ENCODE data around the gene DEFB114.

Gene DEFB114

DNA sequence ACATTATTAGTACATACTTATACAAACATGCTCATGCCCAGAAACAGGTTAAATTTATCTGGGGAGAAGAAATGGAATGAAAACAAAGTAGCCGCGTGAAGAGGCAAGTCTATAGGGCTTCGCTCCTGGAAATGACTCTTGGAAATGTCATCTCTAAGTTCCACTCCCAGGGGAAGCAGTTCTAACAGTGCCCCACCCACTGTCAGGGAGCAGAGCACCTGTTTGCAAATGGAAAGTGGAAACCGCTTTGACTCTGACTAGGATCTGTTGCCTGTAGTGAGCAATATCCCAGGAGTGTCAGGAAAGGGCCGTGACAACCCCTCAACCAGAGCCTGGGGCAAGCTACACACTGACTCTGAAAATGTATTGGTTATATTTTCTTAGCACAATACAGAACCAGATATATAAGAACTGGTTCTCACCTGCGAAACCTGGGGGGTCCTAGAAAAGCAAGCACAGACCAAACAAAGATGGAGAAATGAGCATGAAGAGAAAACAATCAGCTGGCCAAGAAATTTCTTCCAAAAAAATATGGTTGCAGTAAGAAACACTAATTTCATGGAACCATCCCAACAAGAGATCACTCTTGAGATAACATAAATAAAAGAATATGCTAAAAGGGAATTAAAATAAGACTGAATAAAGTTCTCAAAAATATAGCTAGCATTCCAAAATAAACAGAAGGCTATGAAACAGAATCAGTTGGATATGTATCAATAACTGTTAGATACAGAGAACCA lies 50.2 kb downstream of the DEFB114 start:
- Histone ChIP-seq H3K27ac (ENCODE audit: low read depth, low read length) (no peak overlapping the region), H3K27me3 (ENCODE audit: insufficient read depth, low read length) (no peaks in the 10 kb centered on the region), H3K4me1 (ENCODE audit: control insufficient read depth, insufficient read depth, low read length, unreplicated experiment) (no peaks in the 10 kb centered on the region), H3K36me3 (ENCODE audit: insufficient read depth, low read length) (no peaks in the 10 kb centered on the region), H3K79me2 (ENCODE audit: control insufficient read depth, insufficient read depth, low read length, unreplicated experiment) (no peaks in the 10 kb centered on the region), H2AFZ (ENCODE audit: low read length, unreplicated experiment) (no peak overlapping the region), H3K4me3 (ENCODE audit: low read depth, low read length) (no peak overlapping the region)

DNA sequence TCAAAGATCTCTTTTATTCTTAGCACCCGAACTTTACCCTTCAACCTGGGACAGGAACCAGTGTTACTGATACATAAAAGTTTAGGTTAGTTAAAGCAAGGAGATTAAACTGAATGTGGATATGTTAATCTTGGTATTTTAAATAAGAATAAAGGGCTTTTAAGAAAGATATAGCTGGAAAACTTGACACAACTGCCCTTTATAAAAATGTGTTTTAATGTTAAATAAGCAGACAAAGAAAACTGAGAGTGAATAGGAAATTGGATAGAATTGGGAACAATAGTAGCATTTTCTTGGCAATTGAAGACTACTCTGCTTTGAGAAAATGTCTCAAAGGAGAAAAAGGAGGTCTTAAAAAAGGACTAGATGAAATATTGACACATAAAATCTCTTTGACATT lies 51.8 kb downstream of the DEFB114 start:
- Histone ChIP-seq H3K36me3 (ENCODE audit: insufficient read depth, low read length) (no peaks in the 10 kb centered on the region), H3K27me3 (ENCODE audit: insufficient read depth, low read length) (no peaks in the 10 kb centered on the region), H3K4me3 (ENCODE audit: low read depth, low read length) (no peak overlapping the region), H3K27ac (ENCODE audit: low read depth, low read length) (no peak overlapping the region), H3K4me1 (ENCODE audit: control insufficient read depth, insufficient read depth, low read length, unreplicated experiment) (no peaks in the 10 kb centered on the region), H3K79me2 (ENCODE audit: control insufficient read depth, insufficient read depth, low read length, unreplicated experiment) (no peaks in the 10 kb centered on the region), H2AFZ (ENCODE audit: low read length, unreplicated experiment) (no peak overlapping the region)

DNA sequence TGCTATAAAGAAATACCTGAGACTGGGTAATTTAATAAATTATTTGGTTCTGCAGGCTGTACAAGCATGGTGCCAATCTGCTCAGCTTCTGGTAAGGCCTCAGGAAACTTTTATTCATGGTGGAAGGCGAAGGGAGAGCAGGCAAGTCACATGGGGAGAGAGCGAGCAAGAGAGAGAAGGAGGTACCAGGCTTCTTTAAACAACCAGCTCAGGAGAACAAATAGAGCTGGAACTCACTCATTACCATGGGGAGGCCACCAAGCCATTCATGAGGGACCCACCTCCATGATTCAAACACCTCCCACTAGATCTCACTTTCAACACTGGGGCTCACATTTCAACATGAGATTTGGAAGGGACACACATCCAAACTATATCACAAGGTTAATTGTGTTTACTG lies 52.7 kb downstream of the DEFB114 start:
- H3K27me3 ChIP-seq (ENCODE audit: insufficient read depth, low read length): no peaks in the 10 kb centered on the region
- H2AFZ ChIP-seq (ENCODE audit: low read length, unreplicated experiment): no peak overlapping the region
- no peaks in the 10 kb centered on the region for H3K4me1 ChIP-seq (ENCODE audit: control insufficient read depth, insufficient read depth, low read length, unreplicated experiment)
- no peak overlapping the region for H3K27ac ChIP-seq (ENCODE audit: low read depth, low read length)
- H3K36me3 ChIP-seq (ENCODE audit: insufficient read depth, low read length): no peaks in the 10 kb centered on the region
- H3K79me2 ChIP-seq (ENCODE audit: control insufficient read depth, insufficient read depth, low read length, unreplicated experiment): no peaks in the 10 kb centered on the region
- H3K4me3 ChIP-seq (ENCODE audit: low read depth, low read length): no peak overlapping the region

All from ACC112 (cell line).